GM18909 (cell line): ENCODE measurements around the gene CDH26.
"Not testable (repeated sequence)": the region's sequence is repeated elsewhere in the genome, so short reads cannot be mapped to it uniquely, and the experiment has no call there.

ENCODE experiments used
- ATAC-seq: cut with Tn5 transposase; IDR thresholded peaks from one replicate; pipeline ENCODE4 v1.9.1; 2021; ENCODE audit warnings: mild to moderate bottlenecking; ENCODE audit not compliant: unreplicated experiment, poor library complexity

CDH26 gene

DNA sequence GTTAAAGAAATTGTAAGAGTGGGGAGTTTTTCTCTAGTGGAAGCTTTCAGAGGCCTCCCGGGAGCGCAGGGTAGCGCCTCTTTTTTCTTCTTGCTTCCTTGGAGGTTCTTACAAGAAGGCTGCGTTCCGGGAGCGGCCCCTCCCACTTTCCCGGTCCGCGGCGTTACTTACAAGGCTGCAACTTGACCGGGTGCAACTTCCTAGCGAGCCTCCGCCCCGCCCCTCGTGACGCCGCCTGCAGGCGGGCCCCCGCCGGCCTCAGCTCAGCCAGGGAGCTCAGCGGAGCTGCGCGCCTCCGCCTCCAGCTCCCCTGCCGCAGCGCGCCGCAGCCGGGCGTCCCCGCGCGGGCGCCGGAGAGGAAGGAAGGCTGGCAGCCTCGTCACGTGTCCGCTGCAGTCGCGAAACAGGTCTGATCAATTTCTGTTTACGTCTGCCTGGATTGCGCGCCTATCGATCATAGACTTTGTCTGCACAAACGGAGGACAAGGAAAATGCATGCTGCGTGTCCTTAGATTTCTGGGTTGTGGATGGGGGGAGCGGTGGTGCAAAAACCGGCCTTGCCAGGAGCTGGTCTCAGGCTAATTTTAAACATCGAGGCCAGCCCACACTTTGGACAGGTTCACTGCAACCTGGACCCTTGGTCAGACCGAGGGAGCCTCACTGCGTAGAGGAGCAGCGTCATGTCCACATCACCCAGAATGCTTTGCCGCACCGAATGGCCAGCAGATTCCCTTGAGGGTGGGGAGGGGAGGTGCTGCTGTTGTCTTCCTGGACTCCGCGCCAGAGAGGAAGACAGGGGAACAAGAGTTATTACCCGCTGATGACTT lies 17.9 kb upstream of the CDH26 start, which contains the start of the genes FAM217B and PPP1R3D:
Gene FAM217B (plus strand): TSS at position 261 of the 827 bp plus-strand sequence. CDS start 3,555 bp downstream, outside the sequence.
Gene PPP1R3D (minus strand): TSS at position 177 of the 827 bp plus-strand sequence. CDS start 374 bp downstream, outside the sequence.
- peak; percentile 93 for ATAC-seq

DNA sequence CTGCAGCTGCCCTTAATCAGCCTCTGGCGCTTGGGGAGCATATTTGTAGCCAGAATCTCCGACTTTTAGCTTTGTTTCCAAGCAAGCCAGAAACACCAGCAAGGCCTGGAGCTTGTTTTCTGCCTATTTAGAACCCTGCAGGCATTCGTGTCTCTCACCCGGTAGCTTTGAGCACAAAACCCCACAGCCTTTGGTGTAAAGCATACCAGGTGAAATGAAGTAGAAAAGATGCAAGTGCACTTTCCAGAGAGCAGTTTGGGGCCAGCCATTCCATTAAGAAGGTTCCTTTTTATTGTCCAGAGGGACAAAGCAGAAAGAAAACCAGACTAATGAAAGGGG lies 17.3 kb upstream of the CDH26 start:
- no peak for ATAC-seq

- no peak for ATAC-seq
Measured at GRCh38 chr20:59942245-59942644, 16.0 kb upstream of the CDH26 start.

- ATAC-seq = no peak
Measured at GRCh38 chr20:59944726-59945125, 13.5 kb upstream of the CDH26 start.

DNA sequence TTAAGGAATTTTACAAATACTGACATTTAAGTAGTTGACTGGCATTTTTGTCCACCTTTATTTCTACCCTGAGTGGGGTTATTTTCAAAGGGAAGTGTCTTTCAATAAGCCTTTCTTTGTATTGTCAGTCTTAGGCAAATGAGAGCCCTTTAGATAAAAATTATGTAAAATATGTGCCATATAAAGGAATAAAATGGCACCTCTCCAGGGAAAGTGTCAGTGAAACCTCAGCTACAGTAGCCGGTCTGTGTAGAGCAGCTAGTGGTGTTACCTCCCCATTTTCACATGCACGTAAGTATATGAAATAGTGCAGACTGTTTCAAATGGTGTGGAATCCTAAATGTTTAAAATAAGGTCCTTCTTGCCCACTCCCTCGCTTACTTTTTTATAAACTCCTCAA lies 13.0 kb upstream of the CDH26 start:
- no peak for ATAC-seq

DNA sequence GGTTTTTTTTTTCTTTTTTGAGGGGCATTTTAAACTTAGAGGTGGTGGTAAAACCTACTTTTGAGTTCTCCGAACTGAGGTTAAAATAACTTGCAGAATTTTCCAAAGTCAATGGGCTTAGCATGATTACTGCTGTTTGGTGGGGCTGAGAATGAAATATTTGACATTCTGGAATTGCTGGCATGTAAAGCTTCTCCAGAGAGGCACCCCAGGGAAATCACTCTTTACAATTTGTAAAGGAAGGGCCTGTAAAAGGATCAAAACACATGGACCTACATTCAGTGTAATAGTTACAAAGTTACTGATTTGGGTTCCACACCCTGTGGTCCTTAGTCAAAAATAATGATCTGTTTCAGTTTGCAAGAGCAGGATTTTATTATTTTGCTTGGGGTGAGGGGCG lies 12.5 kb upstream of the CDH26 start:
- ATAC-seq = no peak

DNA sequence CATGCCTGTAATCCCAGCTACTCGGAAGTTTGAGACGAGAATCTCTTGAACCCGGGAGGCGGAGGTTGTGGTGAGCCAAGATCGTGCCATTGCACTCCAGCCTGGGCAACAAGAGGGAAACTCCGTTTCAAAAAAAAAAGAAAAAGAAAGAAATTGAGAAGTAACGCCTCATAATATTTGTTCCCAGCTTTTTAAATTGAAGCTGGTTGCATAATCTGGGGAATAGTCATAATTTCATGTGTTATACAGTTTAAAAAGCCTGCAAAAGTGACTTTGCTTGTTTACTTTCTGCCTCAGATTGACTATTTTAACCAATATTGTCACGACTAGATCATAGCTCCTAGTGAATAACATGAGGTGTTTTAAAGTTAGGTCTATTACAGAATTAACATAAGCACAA lies 10.8 kb upstream of the CDH26 start:
- no peak for ATAC-seq

DNA sequence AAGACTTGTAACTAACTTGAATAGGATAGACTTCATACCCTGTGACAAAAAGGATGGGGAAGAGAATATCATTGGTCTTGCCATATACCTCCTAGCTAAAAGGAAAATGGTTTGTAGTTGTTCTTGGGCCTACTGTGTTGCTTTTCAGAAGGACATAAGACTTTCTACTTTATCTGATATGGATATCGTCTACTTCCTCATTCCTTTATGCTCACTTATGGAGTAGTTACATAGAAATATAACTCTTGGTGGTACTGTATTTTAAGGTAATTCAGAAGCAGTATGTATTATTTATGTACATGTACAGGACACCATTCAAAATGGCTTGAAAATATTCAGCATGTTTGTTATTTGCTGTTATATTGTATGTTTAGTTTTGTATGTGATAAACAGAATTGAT lies 10.0 kb upstream of the CDH26 start:
- ATAC-seq = no peak

DNA sequence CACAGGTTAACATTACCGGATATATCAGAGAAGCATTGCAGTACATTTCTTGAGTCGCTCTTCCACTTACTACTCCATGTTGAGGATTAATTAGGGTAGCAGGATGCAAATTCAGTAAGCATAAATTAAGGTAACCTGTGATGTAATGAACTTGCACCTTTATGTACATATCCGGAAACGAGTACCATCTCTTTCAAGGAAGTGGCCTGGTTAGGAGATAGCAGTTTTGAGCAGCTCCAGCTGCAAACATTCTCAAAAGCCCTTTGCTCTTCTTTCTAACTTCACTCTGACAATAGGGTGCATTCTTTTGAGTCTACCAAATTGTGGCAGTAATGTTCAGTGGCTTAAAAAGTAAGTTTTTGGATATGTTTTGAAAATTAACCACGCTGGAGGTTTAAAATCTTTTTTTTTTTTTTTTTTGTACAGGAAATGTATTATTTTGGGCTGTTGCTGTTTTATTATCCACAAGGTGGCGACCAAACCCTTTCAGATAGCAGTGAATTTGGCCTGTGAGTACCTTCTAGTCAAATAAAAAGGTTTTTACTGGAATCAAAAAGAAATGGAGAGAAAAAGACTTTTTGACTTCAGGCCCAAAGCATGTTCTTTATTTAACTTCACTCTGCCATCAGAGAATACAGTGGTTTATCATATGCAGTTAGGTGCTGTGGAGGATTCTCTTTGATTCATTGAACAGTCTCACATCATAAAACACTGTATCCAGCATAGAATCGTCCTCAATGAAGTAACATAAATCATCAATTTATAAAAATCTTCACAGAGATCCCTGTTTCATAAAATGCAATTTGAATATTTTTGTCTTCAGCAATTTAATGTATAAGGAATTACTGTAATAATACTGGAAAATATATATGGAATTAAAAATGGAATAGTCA lies 9.1 kb upstream of the CDH26 start:
- ATAC-seq = peak; percentile 57

DNA sequence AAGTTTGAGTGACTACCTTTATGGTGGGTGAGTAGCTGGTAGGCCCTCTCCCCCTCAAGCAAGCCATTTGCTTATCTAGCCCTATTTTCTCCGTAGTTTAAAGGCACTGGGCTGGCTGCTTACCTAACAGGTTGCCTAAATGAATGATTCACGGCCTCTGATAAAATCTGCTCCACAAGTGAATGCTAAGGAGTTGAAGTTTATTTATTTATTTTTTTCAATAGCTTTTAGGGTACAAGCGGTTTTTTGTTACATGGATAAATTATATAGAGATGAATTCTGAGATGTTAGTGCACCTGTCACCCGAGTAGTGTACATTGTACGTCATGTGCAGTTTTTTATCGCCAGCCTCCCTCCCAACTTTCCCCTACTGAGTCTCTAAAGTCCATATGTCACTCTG lies 8.3 kb upstream of the CDH26 start:
- ATAC-seq = no peak

- ATAC-seq = no peak
Measured at GRCh38 chr20:59954718-59955117, 3.5 kb upstream of the CDH26 start.

GRCh38 chr20:59955131-59955796 lies 3.0 kb upstream of the CDH26 start:
- no peak for ATAC-seq

DNA sequence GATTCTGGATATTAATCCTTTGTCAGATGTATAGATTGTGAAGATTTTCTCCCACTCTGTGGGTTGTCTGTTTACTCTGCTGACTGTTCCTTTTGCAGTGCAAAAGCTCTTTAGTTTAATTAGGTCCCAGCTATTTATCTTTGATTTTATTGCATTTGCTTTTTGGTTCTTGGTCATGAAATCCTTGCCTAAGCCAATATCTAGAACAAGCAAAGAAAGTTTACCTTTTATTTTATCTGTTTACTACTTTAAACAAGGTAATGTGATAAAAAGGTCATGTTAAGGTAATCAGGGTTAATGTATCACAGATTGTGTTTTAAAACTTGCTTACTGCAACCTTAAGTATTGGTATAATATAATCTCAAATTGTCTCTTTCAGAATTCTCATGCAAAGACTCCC lies 655 bp upstream of the CDH26 start:
- not testable (repeated sequence) for ATAC-seq

DNA sequence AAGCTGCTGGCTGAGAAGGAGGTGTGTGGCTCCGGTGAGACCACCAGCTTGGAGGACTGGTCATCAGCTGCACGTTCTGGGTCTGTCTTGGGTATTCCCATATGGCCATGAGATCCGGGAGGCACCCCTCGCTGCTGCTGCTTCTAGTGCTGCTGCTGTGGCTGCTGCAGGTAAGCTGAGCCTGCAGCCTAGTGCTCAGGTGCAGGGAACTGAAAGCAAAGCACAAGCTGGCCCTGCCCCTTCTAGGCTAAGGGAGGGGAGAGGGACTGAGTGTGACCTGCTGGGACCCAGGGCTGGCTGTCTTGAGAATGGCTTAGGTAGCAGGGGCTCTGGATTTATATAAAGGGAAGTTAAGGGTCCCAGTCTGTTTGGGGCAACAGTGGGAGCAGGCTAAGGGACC lies 403 bp downstream of the CDH26 start:
- ATAC-seq = no peak

GRCh38 chr20:59961423-59961822 lies 3.2 kb downstream of the CDH26 start:
- ATAC-seq = no peak

DNA sequence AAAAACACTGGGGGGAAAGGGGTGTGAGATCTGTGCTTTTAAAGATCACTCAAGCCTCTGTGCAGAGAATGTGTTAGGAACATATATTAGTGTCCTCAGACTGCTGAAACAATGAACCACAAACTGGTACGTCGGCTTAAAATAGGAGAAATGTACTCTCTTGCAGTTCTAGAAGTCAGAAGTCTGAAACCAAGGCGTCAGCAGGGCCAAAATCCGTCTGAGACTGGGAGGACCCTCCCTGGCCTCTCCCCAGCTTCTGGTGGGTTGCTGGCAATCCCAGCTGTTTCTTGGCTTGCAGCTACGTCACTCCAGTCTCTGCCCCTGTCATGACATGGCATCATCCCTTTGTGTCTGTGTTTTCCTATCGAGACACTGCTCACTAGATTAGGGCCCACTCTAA lies 3.9 kb downstream of the CDH26 start:
- ATAC-seq = no peak

- ATAC-seq = no peak
Measured at GRCh38 chr20:59966428-59966827, 8.2 kb downstream of the CDH26 start.

- no peak for ATAC-seq
Measured at GRCh38 chr20:59971428-59971827, 13.2 kb downstream of the CDH26 start.

DNA sequence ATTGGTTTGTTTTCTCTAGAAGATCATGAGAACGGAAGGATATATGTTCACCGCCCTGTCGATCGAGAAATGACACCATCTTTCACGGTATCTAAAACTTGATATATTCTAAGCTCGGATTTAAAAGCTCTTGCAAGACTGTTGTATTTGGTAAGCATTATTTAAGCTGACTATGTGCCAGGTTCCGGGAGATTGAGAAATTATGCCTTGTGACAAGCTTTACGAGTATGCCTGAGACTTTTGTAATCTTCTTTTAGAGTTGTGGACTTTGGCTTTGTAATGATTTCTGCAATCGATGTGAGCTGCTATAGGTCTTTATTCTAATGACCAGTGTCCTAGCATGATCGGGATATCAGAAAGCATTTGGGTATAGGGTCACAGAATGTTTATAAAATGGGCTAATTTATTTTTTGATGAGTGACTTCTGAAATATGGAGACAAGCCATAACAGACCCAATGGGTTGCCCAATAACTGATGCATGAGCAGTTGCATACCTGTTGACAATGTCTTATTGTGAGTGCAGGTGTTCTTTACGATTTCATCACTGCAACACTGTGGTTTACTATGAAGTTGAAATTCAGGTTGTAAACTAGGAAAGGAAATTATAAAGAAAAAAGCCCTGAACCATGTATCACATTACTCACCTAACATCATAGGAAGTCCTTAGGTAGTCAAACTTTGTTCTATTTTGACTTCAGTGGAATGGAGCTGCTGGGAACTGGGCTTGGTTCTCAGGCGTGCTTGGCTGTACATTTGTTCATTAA lies 14.0 kb downstream of the CDH26 start:
- no peak for ATAC-seq

GRCh38 chr20:59976156-59976782 lies 18.0 kb downstream of the CDH26 start:
- no peak for ATAC-seq
